Caco-2 (cell line): ENCODE measurements around the gene WDPCP. TPM values are rescaled to one million over a fixed set of nuclear protein-coding genes. Genes with fewer than 3 reads are reported as not detected.

Source experiments
- BruUV-seq: library from RNA; stranded (reverse); fragments of 400-500 nt; replicated peaks from 2 replicates; lab custom pipeline; 2021; lab: Mats Ljungman, UMichigan
- CTCF ChIA-PET: fragments of 300-600 bp; sonication (Branson Sonifier 250); formaldehyde crosslinking; loops from one replicate; lab custom pipeline; 2022; ENCODE audit warnings: antibody characterized with exemption; lab: Charles Lee
- POLR2A ChIA-PET: fragments of 300-600 bp; sonication (Branson Sonifier 250); formaldehyde crosslinking; loops from one replicate; lab custom pipeline; 2022; ENCODE audit warnings: antibody characterized with exemption; lab: Charles Lee
- DNase-seq, 2 experiments: peaks; one replicate each; pipeline versions ENCODE4 v3.0.0 to v3.0.0-alpha.2; 2020 to 2022
- H3K27me3 ChIP-seq: replicated peaks from 2 replicates; pipeline ENCODE4 v1.6.0; 2011; ENCODE audit warnings: low read length; ENCODE audit not compliant: control insufficient read depth, insufficient read depth
- H3K36me3 ChIP-seq: 2 replicates; pipeline ENCODE4 v1.5.1; 2011; ENCODE audit warnings: low read length; ENCODE audit not compliant: control insufficient read depth, insufficient read depth
- H3K4me1 ChIP-seq: fragments of 250-450 bp; sonication (Bioruptor Pico); 2 replicates; pipeline ENCODE4 v1.5.1; 2020; ENCODE audit warnings: mild to moderate bottlenecking
- H3K4me3 ChIP-seq: 2 replicates; pipeline ENCODE4 v1.5.1; 2011; ENCODE audit warnings: low read depth, mild to moderate bottlenecking, control low read depth, low read length
- H3K9me3 ChIP-seq: fragments of 250-450 bp; sonication (Bioruptor Pico); 2 replicates; pipeline ENCODE4 v1.5.1; 2020; ENCODE audit warnings: mild to moderate bottlenecking, moderate library complexity
- H3K27ac Mint-ChIP-seq: one replicate; pipeline ENCODE4 v1.8.0; 2022; ENCODE audit warnings: mixed read lengths; ENCODE audit not compliant: unreplicated experiment
- H3K27me3 Mint-ChIP-seq: one replicate; pipeline ENCODE4 v1.8.0; 2022; ENCODE audit warnings: mixed read lengths; ENCODE audit not compliant: insufficient read depth, unreplicated experiment
- H3K36me3 Mint-ChIP-seq: one replicate; pipeline ENCODE4 v1.8.0; 2022; ENCODE audit warnings: mild to moderate bottlenecking, mixed read lengths; ENCODE audit not compliant: insufficient read depth, unreplicated experiment
- H3K4me1 Mint-ChIP-seq: one replicate; pipeline ENCODE4 v1.8.0; 2022; ENCODE audit warnings: low read depth, mixed read lengths; ENCODE audit not compliant: unreplicated experiment
- H3K4me3 Mint-ChIP-seq: one replicate; pipeline ENCODE4 v1.8.0; 2022; ENCODE audit warnings: mild to moderate bottlenecking, moderate library complexity, mixed read lengths; ENCODE audit not compliant: unreplicated experiment
- H3K9me3 Mint-ChIP-seq: one replicate; pipeline ENCODE4 v1.8.0; 2022; ENCODE audit warnings: mixed read lengths; ENCODE audit not compliant: unreplicated experiment
- CTCF ChIP-seq, 2 experiments: fragments of 200-600 bp in 1 of 2; IDR thresholded peaks; 1 replicate in 1 of 2; 2 replicates in 1 of 2; pipeline versions ENCODE4 v1.5.1 to v1.8.0; 2011 to 2022; ENCODE audit warnings: antibody characterized with exemption in 1 of 2, control low read depth in 1 of 2, inconsistent platforms in 1 of 2, low read depth in 1 of 2, low read length in 1 of 2, mild to moderate bottlenecking in 1 of 2, moderate library complexity in 1 of 2; ENCODE audit not compliant: insufficient read depth in 1 of 2, severe bottlenecking in 1 of 2, unreplicated experiment in 1 of 2
- intact Hi-C: fragments of 100-400 bp; cut with micrococcal nuclease; formaldehyde crosslinking; loops from one replicate; pipeline ENCODE4 v1.10.0; 2022; ENCODE audit not compliant: unreplicated experiment
- total RNA-seq: library from RNA; stranded (reverse); gene quantifications from 2 replicates; pipeline ENCODE4 v1.2.3, GENCODE V29; 2022

Gene WDPCP
- total RNA-seq, 1 experiment from 2014 or later, result 16.2 TPM

- intact Hi-C loops, result no loop called here
- Histone ChIP-seq H3K36me3 (no peaks in the 10 kb centered on the region), H3K27me3 (no peaks in the 10 kb centered on the region; the same call in 1 of the 2 replicates), H3K9me3 (no peaks in the 10 kb centered on the region), H3K4me1 (peaks cover 6% of the 10 kb centered on the region), H3K4me3 (no peak overlapping the region)
- Mint-ChIP-seq H3K27me3 (no peaks in the 10 kb centered on the region), H3K4me1 (no peaks in the 10 kb centered on the region), H3K9me3 (no peaks in the 10 kb centered on the region), H3K27ac (no peak overlapping the region), H3K36me3 (no peaks in the 10 kb centered on the region), H3K4me3 (no peak overlapping the region)
- POLR2A ChIA-PET, result no interaction called here
- no peak for DNase-seq
- no TSS peak for BruUV-seq
- no peak for TF ChIP-seq CTCF (IDR thresholded peaks at IDR 0.05; ENCODE audit: insufficient read depth in 1 of 2, low read depth in 1 of 2, low read length in 1 of 2, severe bottlenecking in 1 of 2, unreplicated experiment in 1 of 2)
- CTCF ChIA-PET, result no interaction called here
Observed at GRCh38 chr2:63073994-63074393, 514.3 kb downstream of the WDPCP start.

- Histone ChIP-seq H3K4me1 (no peaks in the 10 kb centered on the region), H3K36me3 (no peaks in the 10 kb centered on the region), H3K9me3 (no peaks in the 10 kb centered on the region), H3K4me3 (no peak overlapping the region), H3K27me3 (no peaks in the 10 kb centered on the region; the same call in 1 of the 2 replicates)
- ChIA-PET POLR2A (no interaction called here), CTCF (no interaction called here)
- Mint-ChIP-seq H3K9me3 (no peaks in the 10 kb centered on the region), H3K4me1 (no peaks in the 10 kb centered on the region), H3K4me3 (no peak overlapping the region), H3K27ac (no peak overlapping the region), H3K36me3 (no peaks in the 10 kb centered on the region), H3K27me3 (peaks cover 3% of the 10 kb centered on the region)
- BruUV-seq, result no TSS peak
- no peak for TF ChIP-seq CTCF (IDR thresholded peaks at IDR 0.05; ENCODE audit: insufficient read depth in 1 of 2, low read depth in 1 of 2, low read length in 1 of 2, severe bottlenecking in 1 of 2, unreplicated experiment in 1 of 2)
- intact Hi-C loops, result no loop called here
- no peak for DNase-seq
Observed at GRCh38 chr2:63071664-63072063, 516.6 kb downstream of the WDPCP start.

Other genes starting within 250 kb of the WDPCP start
- gene MDH1, start 486 bp upstream of the WDPCP start, total RNA-seq, result 159 and 181 TPM in 2 replicates